Smooth muscle cell (in vitro differentiated cells): ENCODE data around the gene TMEM201. TPM values are rescaled to one million over a fixed set of nuclear protein-coding genes. Genes with fewer than 3 reads are reported as not detected.

ENCODE experiments used
- DNase-seq: peaks from one replicate; lab custom pipeline; 2025; ENCODE audit not compliant: unreplicated experiment; lab: John Stamatoyannopoulos, UW
- H2AFZ ChIP-seq: fragments of 200-600 bp; sonication (generic); 2 replicates; pipeline ENCODE4 v1.6.0; 2016; ENCODE audit warnings: antibody characterized with exemption, low read depth, mild to moderate bottlenecking
- H3F3A ChIP-seq: fragments of 200-600 bp; sonication (generic); 2 replicates; pipeline ENCODE4 v1.6.0; 2017; ENCODE audit warnings: antibody characterized with exemption, low read depth
- H3K27ac ChIP-seq: fragments of 200-600 bp; sonication (generic); 2 replicates; pipeline ENCODE4 v1.5.1; 2016; ENCODE audit warnings: low read depth, mild to moderate bottlenecking
- H3K27me3 ChIP-seq: fragments of 200-600 bp; sonication (generic); 2 replicates; pipeline ENCODE4 v1.6.1; 2016; ENCODE audit warnings: low read depth, mild to moderate bottlenecking
- H3K36me3 ChIP-seq: fragments of 200-600 bp; sonication (generic); 2 replicates; pipeline ENCODE4 v1.5.1; 2016; ENCODE audit warnings: low read depth
- H3K4me1 ChIP-seq: fragments of 200-600 bp; sonication (generic); 2 replicates; pipeline ENCODE4 v1.5.1; 2016; ENCODE audit warnings: low read depth
- H3K4me2 ChIP-seq: fragments of 200-600 bp; sonication (generic); 2 replicates; pipeline ENCODE4 v1.6.0; 2016; ENCODE audit warnings: mild to moderate bottlenecking
- H3K4me3 ChIP-seq: fragments of 200-600 bp; sonication (generic); 2 replicates; pipeline ENCODE4 v1.5.1; 2016; ENCODE audit warnings: mild to moderate bottlenecking
- H3K79me2 ChIP-seq: fragments of 200-600 bp; sonication (generic); 2 replicates; pipeline ENCODE4 v1.6.0; 2016; ENCODE audit warnings: low read depth, mild to moderate bottlenecking
- H3K9ac ChIP-seq: fragments of 200-600 bp; sonication (generic); 2 replicates; pipeline ENCODE4 v1.6.0; 2016; ENCODE audit warnings: low read depth
- H3K9me3 ChIP-seq: fragments of 200-600 bp; sonication (generic); replicated peaks from 2 replicates; pipeline ENCODE4 v1.5.1; 2016; ENCODE audit warnings: low read depth
- H4K20me1 ChIP-seq: fragments of 200-600 bp; sonication (generic); 2 replicates; pipeline ENCODE4 v1.6.0; 2016; ENCODE audit warnings: low read depth
- WGBS: methylation state at CpG from one replicate; pipeline ENCODE4 v1.1.7; 2016; ENCODE audit warnings: low lambda C conversion rate; 5-methylcytosine and 5-hydroxymethylcytosine counted together
- polyA plus RNA-seq: library from polyadenylated mRNA; unstranded; fragments of >200 nt; fragmentation: Nextera tagmentation; extraction: Ambion mirVana; gene quantifications from 2 replicates; pipeline ENCODE4 v1.2.1, GENCODE V29; 2016
- total RNA-seq: library from RNA; depleted of rRNA; stranded (reverse); fragments of >200 nt; gene quantifications from 2 replicates; pipeline ENCODE4 v1.2.3, GENCODE V29; 2014
- TF ChIP-seq, protein P1 (sequence below): fragments of 200-600 bp; sonication (generic); IDR thresholded peaks from 2 replicates; pipeline ENCODE4 v1.5.1; 2017; ENCODE audit warnings: borderline replicate concordance, mild to moderate bottlenecking, antibody characterized with exemption; ENCODE audit not compliant: insufficient read depth, poor library complexity, severe bottlenecking

The TMEM201 gene
- total and polyA plus RNA-seq, 2 experiments from 2014 or later, result 2.4 to 8.8 TPM

DNA sequence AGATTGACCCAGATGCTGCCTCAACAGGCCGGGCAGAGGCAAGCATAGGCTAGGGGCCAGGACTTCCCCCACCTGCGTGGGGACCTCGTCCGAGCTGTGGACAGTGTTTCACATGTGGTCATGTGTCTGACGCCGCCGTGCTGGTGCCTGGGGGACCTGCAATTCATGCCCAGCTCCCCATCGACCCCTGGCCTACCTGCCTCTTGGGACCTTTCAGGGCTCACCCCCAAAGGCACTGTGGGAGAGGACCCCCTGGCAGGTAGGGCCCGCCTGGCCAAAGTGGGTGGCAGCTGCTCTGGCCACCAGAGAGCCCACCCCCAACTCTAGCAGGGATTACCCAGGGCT lies 4.4 kb downstream of the TMEM201 start:
- Histone ChIP-seq H2AFZ (no peak overlapping the region), H3K4me2 (peak overlapping the region; percentile 63), H3K27me3 (no peaks in the 10 kb centered on the region), H3F3A (no peaks in the 10 kb centered on the region), H3K4me1 (peaks cover 41% of the 10 kb centered on the region), H3K27ac (peak overlapping the region; percentile 23), H3K36me3 (no peaks in the 10 kb centered on the region), H3K4me3 (no peak overlapping the region), H3K79me2 (peaks cover 33% of the 10 kb centered on the region), H4K20me1 (peaks cover 64% of the 10 kb centered on the region), H3K9me3 (no peaks in the 10 kb centered on the region), H3K9ac (no peak overlapping the region)
- TF ChIP-seq, protein P1, sequence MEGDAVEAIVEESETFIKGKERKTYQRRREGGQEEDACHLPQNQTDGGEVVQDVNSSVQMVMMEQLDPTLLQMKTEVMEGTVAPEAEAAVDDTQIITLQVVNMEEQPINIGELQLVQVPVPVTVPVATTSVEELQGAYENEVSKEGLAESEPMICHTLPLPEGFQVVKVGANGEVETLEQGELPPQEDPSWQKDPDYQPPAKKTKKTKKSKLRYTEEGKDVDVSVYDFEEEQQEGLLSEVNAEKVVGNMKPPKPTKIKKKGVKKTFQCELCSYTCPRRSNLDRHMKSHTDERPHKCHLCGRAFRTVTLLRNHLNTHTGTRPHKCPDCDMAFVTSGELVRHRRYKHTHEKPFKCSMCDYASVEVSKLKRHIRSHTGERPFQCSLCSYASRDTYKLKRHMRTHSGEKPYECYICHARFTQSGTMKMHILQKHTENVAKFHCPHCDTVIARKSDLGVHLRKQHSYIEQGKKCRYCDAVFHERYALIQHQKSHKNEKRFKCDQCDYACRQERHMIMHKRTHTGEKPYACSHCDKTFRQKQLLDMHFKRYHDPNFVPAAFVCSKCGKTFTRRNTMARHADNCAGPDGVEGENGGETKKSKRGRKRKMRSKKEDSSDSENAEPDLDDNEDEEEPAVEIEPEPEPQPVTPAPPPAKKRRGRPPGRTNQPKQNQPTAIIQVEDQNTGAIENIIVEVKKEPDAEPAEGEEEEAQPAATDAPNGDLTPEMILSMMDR, result no peak
- WGBS, result 83% methylated on average over 9 of the region's 9 CpGs
- no peak for DNase-seq

DNA sequence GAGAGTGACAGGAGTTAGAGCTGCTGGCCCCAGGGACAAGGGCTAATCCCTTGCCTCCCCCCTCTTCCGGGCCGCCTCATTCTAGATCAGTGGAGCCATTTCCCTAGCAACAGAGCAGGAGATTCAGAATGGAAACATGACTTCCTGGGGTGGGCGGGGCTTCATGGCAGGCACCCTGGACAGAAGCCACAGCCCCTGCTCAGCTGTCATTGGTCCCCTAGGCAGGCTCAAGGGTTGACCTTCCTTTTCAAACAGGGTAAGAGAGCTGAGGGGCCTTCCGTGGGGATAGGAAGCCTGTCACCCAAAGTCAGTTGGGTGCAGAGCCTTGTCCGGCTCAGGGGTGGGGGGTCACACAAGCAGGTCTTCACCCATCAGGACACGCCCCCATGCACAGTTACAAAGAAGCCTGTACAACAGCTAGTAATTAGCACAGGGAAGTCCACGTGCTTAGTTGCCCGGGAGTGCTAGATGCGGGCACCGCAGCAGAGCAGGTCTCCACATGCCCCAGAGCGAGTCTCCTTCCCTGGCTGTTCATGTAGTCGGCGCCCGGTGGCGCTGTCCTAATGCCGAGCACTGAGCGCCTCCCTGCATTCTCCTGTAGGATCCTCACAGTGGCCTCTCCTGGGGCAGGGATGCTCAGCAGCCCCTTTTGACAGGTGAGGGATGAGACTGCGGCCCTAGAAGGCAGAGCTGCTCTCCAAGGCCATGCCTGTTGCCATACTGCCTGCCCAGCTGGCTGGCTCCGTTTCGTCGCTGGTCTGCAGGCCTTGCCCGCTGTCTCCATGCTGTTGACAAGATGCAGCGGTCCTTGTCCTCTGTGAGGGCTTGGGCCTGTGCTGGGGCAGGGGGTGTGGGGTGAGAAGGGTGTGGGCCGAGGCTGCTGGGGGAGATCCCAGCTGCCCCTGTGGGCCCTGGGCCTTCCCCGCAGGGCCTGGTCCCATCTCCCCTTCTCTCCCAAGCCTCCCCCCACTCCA lies 5.1 kb downstream of the TMEM201 start:
- H3K27ac ChIP-seq, result no peak overlapping the region

DNA sequence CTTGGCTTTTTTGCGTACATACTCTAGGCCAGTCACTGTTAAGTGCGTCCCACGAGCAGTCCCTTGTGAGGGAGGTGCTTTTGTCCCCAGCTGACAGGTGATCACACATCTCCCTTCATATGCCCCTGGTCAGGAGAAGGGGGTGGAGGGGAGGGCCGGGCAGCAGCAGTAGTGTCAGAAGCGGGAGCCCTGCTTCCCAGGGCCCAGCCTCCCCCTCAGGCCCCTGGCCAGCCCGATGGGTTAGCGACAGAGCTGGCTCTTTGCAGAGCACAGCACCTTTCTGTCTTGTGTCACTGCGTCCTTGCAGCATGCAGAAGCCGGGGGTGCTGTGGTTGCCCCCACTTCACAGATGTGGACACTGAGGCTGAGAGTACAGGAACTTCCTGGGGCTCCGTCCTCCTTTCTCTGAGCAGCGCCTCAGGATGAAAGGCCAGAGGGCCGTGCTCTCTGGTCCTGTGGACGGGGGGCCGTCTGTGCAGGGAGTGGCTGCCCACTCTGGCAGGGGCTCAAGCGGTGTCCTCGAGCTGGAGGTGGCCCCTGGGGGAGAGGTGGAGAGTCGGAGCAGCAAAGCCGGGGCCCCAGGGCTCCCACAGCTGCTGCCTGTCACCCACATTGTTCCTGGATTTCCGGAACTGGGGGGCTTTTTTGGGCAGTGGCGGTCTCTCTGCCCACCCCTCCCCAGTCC lies 5.9 kb downstream of the TMEM201 start:
- no peak overlapping the region for H3K9ac ChIP-seq
- peaks cover 37% of the 10 kb centered on the region for H3K4me1 ChIP-seq
- H3K9me3 ChIP-seq, result no peaks in the 10 kb centered on the region
- peaks cover 59% of the 10 kb centered on the region for H4K20me1 ChIP-seq
- no peak overlapping the region for H3K4me3 ChIP-seq
- no peaks in the 10 kb centered on the region for H3K36me3 ChIP-seq
- WGBS, result 96% methylated on average over 15 of the region's 20 CpGs
- H3K79me2 ChIP-seq, result peaks cover 31% of the 10 kb centered on the region
- H3F3A ChIP-seq, result no peaks in the 10 kb centered on the region
- no peak overlapping the region for H2AFZ ChIP-seq
- TF ChIP-seq, protein P1, result no peak
- DNase-seq, result no peak
- no peaks in the 10 kb centered on the region for H3K27me3 ChIP-seq
- H3K27ac ChIP-seq, result no peak overlapping the region
- H3K4me2 ChIP-seq, result no peak overlapping the region

More for the DNA sequence above, 5.1 kb downstream of the TMEM201 start:
- no peak overlapping the region for H3K9ac ChIP-seq
- DNase-seq, result peak; percentile 54
- TF ChIP-seq, protein P1, result peak; percentile 17
- H3K36me3 ChIP-seq, result no peaks in the 10 kb centered on the region
- peaks cover 41% of the 10 kb centered on the region for H3K4me1 ChIP-seq
- peaks cover 33% of the 10 kb centered on the region for H3K79me2 ChIP-seq
- peak overlapping the region; percentile 63 for H3K4me2 ChIP-seq
- no peaks in the 10 kb centered on the region for H3K27me3 ChIP-seq
- no peak overlapping the region for H2AFZ ChIP-seq
- no peaks in the 10 kb centered on the region for H3K9me3 ChIP-seq
- no peak overlapping the region for H3K4me3 ChIP-seq
- WGBS, result 77% methylated on average over 22 of the region's 25 CpGs
- no peaks in the 10 kb centered on the region for H3F3A ChIP-seq
- peaks cover 64% of the 10 kb centered on the region for H4K20me1 ChIP-seq
